HepG2 (cell line): Measurements from ENCODE around the gene CUEDC2. TPM values are rescaled to one million over a fixed set of nuclear protein-coding genes. Genes with fewer than 3 reads are reported as not detected.

ENCODE experiments used
- BATF2 ChIP-seq: sonication (generic); formaldehyde crosslinking; IDR thresholded peaks from 2 replicates; pipeline ENCODE4 v1.8.0; 2022; ENCODE audit warnings: mild to moderate bottlenecking, missing genetic modification reagents, moderate library complexity
- FOXJ3 ChIP-seq: sonication (generic); formaldehyde crosslinking; IDR thresholded peaks from 2 replicates; pipeline ENCODE4 v1.4.0; 2020; ENCODE audit warnings: missing genetic modification reagents, mild to moderate bottlenecking, borderline replicate concordance
- FOXO4 ChIP-seq: sonication (generic); formaldehyde crosslinking; conservative IDR thresholded peaks from 2 replicates; pipeline ENCODE4 v1.8.1; 2023; ENCODE audit warnings: missing genetic modification reagents
- HDAC1 ChIP-seq: sonication (generic); formaldehyde crosslinking; IDR thresholded peaks from 2 replicates; pipeline ENCODE4 v1.5.1; 2020; ENCODE audit warnings: mild to moderate bottlenecking, missing genetic modification reagents
- HOXA7 ChIP-seq: sonication (generic); formaldehyde crosslinking; IDR thresholded peaks from 2 replicates; pipeline ENCODE4 v1.8.1; 2022; ENCODE audit warnings: mild to moderate bottlenecking, missing genetic modification reagents, moderate library complexity
- MBD4 ChIP-seq: IDR thresholded peaks from 2 replicates; pipeline ENCODE4 v1.6.1; 2012; ENCODE audit warnings: low read length, inconsistent platforms, borderline replicate concordance
- MYPOP ChIP-seq: sonication (generic); formaldehyde crosslinking; IDR thresholded peaks from 2 replicates; pipeline ENCODE4 v1.8.1; 2023; ENCODE audit warnings: mild to moderate bottlenecking, moderate library complexity, missing genetic modification reagents
- NAIF1 ChIP-seq: sonication (generic); formaldehyde crosslinking; IDR thresholded peaks from 2 replicates; pipeline ENCODE4 v1.5.0; 2020; ENCODE audit warnings: mild to moderate bottlenecking, missing genetic modification reagents, borderline replicate concordance
- ONECUT2 ChIP-seq: sonication (generic); formaldehyde crosslinking; IDR thresholded peaks from 2 replicates; pipeline ENCODE4 v1.4.0; 2020; ENCODE audit warnings: missing genetic modification reagents
- PHF5A ChIP-seq: IDR thresholded peaks from one replicate; pipeline ENCODE4 v1.6.1; 2018; ENCODE audit warnings: low read depth, missing genetic modification reagents; ENCODE audit not compliant: unreplicated experiment
- RBFOX2 ChIP-seq: fragments of 200-400 bp; formaldehyde crosslinking; IDR thresholded peaks from 2 replicates; pipeline ENCODE4 v1.6.1; 2017; ENCODE audit warnings: low read depth, mild to moderate bottlenecking, low read length
- RFXANK ChIP-seq: IDR thresholded peaks from 2 replicates; pipeline ENCODE4 v1.6.1; 2016
- SALL2 ChIP-seq: sonication (generic); formaldehyde crosslinking; IDR thresholded peaks from 2 replicates; pipeline ENCODE4 v1.8.1; 2023; ENCODE audit warnings: mild to moderate bottlenecking, missing genetic modification reagents, inconsistent platforms
- SETDB1 ChIP-seq: sonication (generic); formaldehyde crosslinking; IDR thresholded peaks from 2 replicates; pipeline ENCODE4 v1.5.1; 2020; ENCODE audit warnings: missing genetic modification reagents, mild to moderate bottlenecking, borderline replicate concordance
- SPEN ChIP-seq: sonication (generic); formaldehyde crosslinking; IDR thresholded peaks from 2 replicates; pipeline ENCODE4 v1.5.1; 2020; ENCODE audit warnings: low read depth, mild to moderate bottlenecking, missing genetic modification reagents
- TGIF2 ChIP-seq: IDR thresholded peaks from 2 replicates; pipeline ENCODE4 v1.6.1; 2016; ENCODE audit warnings: control low read depth, missing compliant biosample characterization
- YEATS2 ChIP-seq: sonication (generic); formaldehyde crosslinking; IDR thresholded peaks from 2 replicates; pipeline ENCODE4 v1.4.0; 2020; ENCODE audit warnings: missing genetic modification reagents, borderline replicate concordance
- ZBTB25 ChIP-seq: IDR thresholded peaks from 2 replicates; pipeline ENCODE4 v1.6.1; 2018; ENCODE audit warnings: missing genetic modification reagents
- ZNF138 ChIP-seq: sonication (generic); formaldehyde crosslinking; IDR thresholded peaks from 2 replicates; pipeline ENCODE4 v1.5.0; 2020; ENCODE audit warnings: mild to moderate bottlenecking, low read depth, missing genetic modification reagents
- ZNF430 ChIP-seq: sonication (generic); formaldehyde crosslinking; IDR thresholded peaks from 2 replicates; pipeline ENCODE4 v1.9.0; 2021; ENCODE audit warnings: mild to moderate bottlenecking, missing genetic modification reagents
- ZNF589 ChIP-seq: sonication (generic); formaldehyde crosslinking; conservative IDR thresholded peaks from 2 replicates; pipeline ENCODE4 v1.8.0; 2022; ENCODE audit warnings: mild to moderate bottlenecking, moderate library complexity, missing genetic modification reagents
- ZNF670 ChIP-seq: sonication (generic); formaldehyde crosslinking; IDR thresholded peaks from 2 replicates; pipeline ENCODE4 v1.8.0; 2022; ENCODE audit warnings: mild to moderate bottlenecking, missing genetic modification reagents, borderline replicate concordance
- ZNF703 ChIP-seq: sonication (generic); formaldehyde crosslinking; IDR thresholded peaks from 2 replicates; pipeline ENCODE4 v1.5.1; 2020; ENCODE audit warnings: missing genetic modification reagents, mild to moderate bottlenecking, moderate library complexity, borderline replicate concordance
- ZNF737 ChIP-seq: sonication (generic); formaldehyde crosslinking; IDR thresholded peaks from 2 replicates; pipeline ENCODE4 v1.5.0; 2020; ENCODE audit warnings: missing genetic modification reagents, mild to moderate bottlenecking, borderline replicate concordance
- ZNF740 ChIP-seq: sonication (generic); formaldehyde crosslinking; IDR thresholded peaks from 2 replicates; pipeline ENCODE4 v1.4.0; 2020; ENCODE audit warnings: missing genetic modification reagents
- ZSCAN20 ChIP-seq: sonication (generic); formaldehyde crosslinking; IDR thresholded peaks from 2 replicates; pipeline ENCODE4 v1.4.0; 2020; ENCODE audit warnings: missing genetic modification reagents, mild to moderate bottlenecking, borderline replicate concordance
- polyA plus RNA-seq, 8 experiments: library from polyadenylated mRNA; depleted of rRNA in 3 of 8; stranded (reverse) in 7 of 8; unstranded in 1 of 8; fragments of >200 nt; fragmentation: Illumina TruSeq in 4 of 8; extraction: Trizol in 4 of 8; gene quantifications; 2 replicates each; pipeline versions ENCODE4 v1.2.1 to v1.2.3, GENCODE V29; 2011 to 2016; ENCODE audit warnings: low read depth in 4 of 8, missing spikeins in 1 of 8, mixed read lengths in 1 of 8; ENCODE audit not compliant: insufficient read depth in 1 of 8
- total RNA-seq, 5 experiments: library from RNA; depleted of rRNA; stranded (reverse); fragments of >200 nt; fragmentation: Illumina TruSeq; extraction: Trizol; gene quantifications; 2 replicates each; pipeline ENCODE4 v1.2.3, GENCODE V29; 2016; ENCODE audit warnings: low read depth in 1 of 5

The CUEDC2 gene
- total and polyA plus RNA-seq, 2 of the 13 experiments (the other 11 are each of a cell fraction or from before 2014, with no cell fraction given), result 13.1 to 18.4 TPM

GRCh38 chr10:102461187-102462054 lies 29.0 kb upstream of the CUEDC2 start (continued):
- TF ChIP-seq SETDB1 (CRISPR knock-in tag) (no peak), MYPOP (CRISPR knock-in tag) (peak; percentile 73), HOXA7 (CRISPR knock-in tag) (no peak), ZNF670 (CRISPR knock-in tag) (peak; percentile 79; the same call in 1 of the 2 replicates), RBFOX2 (peak; percentile 65), ZBTB25 (CRISPR knock-in tag) (no peak), MBD4 (no peak), ZNF740 (no peak), ZNF589 (no peak), ZNF138 (CRISPR knock-in tag) (no peak), ONECUT2 (CRISPR knock-in tag) (no peak), PHF5A (CRISPR knock-in tag) (no peak), ZNF703 (CRISPR knock-in tag) (no peak), ZNF737 (CRISPR knock-in tag) (no peak), SALL2 (CRISPR knock-in tag) (no peak), FOXJ3 (CRISPR knock-in tag) (no peak), TGIF2 (CRISPR knock-in tag) (no peak), ZNF430 (CRISPR knock-in tag) (0 out of 2 replicates have a peak, but pooled peaks have one; percentile 74), YEATS2 (CRISPR knock-in tag) (peak; percentile 72; the same call in 1 of the 2 replicates), RFXANK (CRISPR knock-in tag) (no peak), FOXO4 (no peak), SPEN (peak; percentile 62; the same call in 1 of the 2 replicates), HDAC1 (CRISPR knock-in tag) (peak; percentile 63), BATF2 (CRISPR knock-in tag) (no peak), ZSCAN20 (CRISPR knock-in tag) (no peak), NAIF1 (CRISPR knock-in tag) (no peak)
